Measurements from ENCODE around the gene MTFR1L. TPM values are rescaled to one million over a fixed set of nuclear protein-coding genes. Genes with fewer than 3 reads are reported as not detected.

MTFR1L gene
- total RNA-seq, 1 donor from 2014 or later, result 44.6 TPM

GRCh38 chr1:25833158-25833557 lies 13.4 kb downstream of the MTFR1L start:
- peaks cover 3% of the 10 kb centered on the region for H3K4me1 Mint-ChIP-seq (ENCODE audit: low read depth, unreplicated experiment)
- Histone ChIP-seq H3K27me3 (ENCODE audit: insufficient read depth, low read length) (no peaks in the 10 kb centered on the region), H3K79me2 (ENCODE audit: insufficient read depth, low read length) (no peaks in the 10 kb centered on the region), H4K20me1 (ENCODE audit: insufficient read depth, low read length) (no peaks in the 10 kb centered on the region), H3K4me2 (ENCODE audit: low read length) (no peak overlapping the region), H3K9ac (ENCODE audit: low read length) (no peak overlapping the region), H3K4me3 (ENCODE audit: insufficient read depth, low read depth, low read length) (no peak overlapping the region), H3K9me3 (ENCODE audit: insufficient read depth, low read depth, low read length) (no peaks in the 10 kb centered on the region), H3K36me3 (ENCODE audit: insufficient read depth, low read length) (peaks cover 50% of the 10 kb centered on the region), H3K27ac (ENCODE audit: low read depth, low read length) (no peak overlapping the region), H3K4me1 (ENCODE audit: insufficient read depth, low read length) (peaks cover 6% of the 10 kb centered on the region), H2AFZ (ENCODE audit: low read depth, low read length) (no peak overlapping the region)
- no peaks in the 10 kb centered on the region for H3K27me3 Mint-ChIP-seq (ENCODE audit: low read depth, unreplicated experiment)
- FAIRE-seq (no peak), DNase-seq (ENCODE audit: low read depth) (no peak)
- H3K4me3 Mint-ChIP-seq (ENCODE audit: unreplicated experiment), result no peak overlapping the region
- no peak overlapping the region for H3K27ac Mint-ChIP-seq (ENCODE audit: unreplicated experiment)
- H3K36me3 Mint-ChIP-seq (ENCODE audit: low read depth, unreplicated experiment), result peaks cover 26% of the 10 kb centered on the region
- no peaks in the 10 kb centered on the region for H3K9me3 Mint-ChIP-seq (ENCODE audit: unreplicated experiment)
- no peak for TF ChIP-seq EZH2 (IDR thresholded peaks at IDR 0.05; ENCODE audit: insufficient read depth, low read length)
- no peak for TF ChIP-seq CTCF (IDR thresholded peaks at IDR 0.05; ENCODE audit: insufficient read depth, low read depth, low read length)

- Mint-ChIP-seq H3K4me1 (ENCODE audit: low read depth, unreplicated experiment) (peaks cover 3% of the 10 kb centered on the region), H3K36me3 (ENCODE audit: low read depth, unreplicated experiment) (peaks cover 20% of the 10 kb centered on the region), H3K9me3 (ENCODE audit: unreplicated experiment) (no peaks in the 10 kb centered on the region), H3K27ac (ENCODE audit: unreplicated experiment) (no peak overlapping the region), H3K4me3 (ENCODE audit: unreplicated experiment) (no peak overlapping the region), H3K27me3 (ENCODE audit: low read depth, unreplicated experiment) (no peaks in the 10 kb centered on the region)
- no peak overlapping the region for H3K4me2 ChIP-seq (ENCODE audit: low read length)
- no peaks in the 10 kb centered on the region for H3K27me3 ChIP-seq (ENCODE audit: insufficient read depth, low read length)
- H3K79me2 ChIP-seq (ENCODE audit: insufficient read depth, low read length), result no peaks in the 10 kb centered on the region
- peaks cover 39% of the 10 kb centered on the region for H3K36me3 ChIP-seq (ENCODE audit: insufficient read depth, low read length)
- H3K4me3 ChIP-seq (ENCODE audit: insufficient read depth, low read depth, low read length), result no peak overlapping the region
- no peaks in the 10 kb centered on the region for H4K20me1 ChIP-seq (ENCODE audit: insufficient read depth, low read length)
- FAIRE-seq, result no peak
- H2AFZ ChIP-seq (ENCODE audit: low read depth, low read length), result no peak overlapping the region
- H3K27ac ChIP-seq (ENCODE audit: low read depth, low read length), result no peak overlapping the region
- H3K4me1 ChIP-seq (ENCODE audit: insufficient read depth, low read length), result peaks cover 6% of the 10 kb centered on the region
- TF ChIP-seq EZH2 (IDR thresholded peaks at IDR 0.05; ENCODE audit: insufficient read depth, low read length) (no peak), CTCF (IDR thresholded peaks at IDR 0.05; ENCODE audit: insufficient read depth, low read depth, low read length) (no peak)
- no peak for DNase-seq (ENCODE audit: low read depth)
- H3K9ac ChIP-seq (ENCODE audit: low read length), result no peak overlapping the region
- no peaks in the 10 kb centered on the region for H3K9me3 ChIP-seq (ENCODE audit: insufficient read depth, low read depth, low read length)
These were observed 15.1 kb downstream of the MTFR1L start for GRCh38 chr1:25834894-25835293.

GRCh38 chr1:25836695-25837094 lies 16.9 kb downstream of the MTFR1L start:
- H2AFZ ChIP-seq (ENCODE audit: low read depth, low read length), result no peak overlapping the region
- H3K27me3 Mint-ChIP-seq (ENCODE audit: low read depth, unreplicated experiment), result no peaks in the 10 kb centered on the region
- TF ChIP-seq EZH2 (IDR thresholded peaks at IDR 0.05; ENCODE audit: insufficient read depth, low read length), result no peak
- TF ChIP-seq CTCF (IDR thresholded peaks at IDR 0.05; ENCODE audit: insufficient read depth, low read depth, low read length), result no peak
- H3K9me3 ChIP-seq (ENCODE audit: insufficient read depth, low read depth, low read length), result no peaks in the 10 kb centered on the region
- H3K79me2 ChIP-seq (ENCODE audit: insufficient read depth, low read length), result no peaks in the 10 kb centered on the region
- no peak for FAIRE-seq
- H3K27ac ChIP-seq (ENCODE audit: low read depth, low read length), result no peak overlapping the region
- no peaks in the 10 kb centered on the region for H3K27me3 ChIP-seq (ENCODE audit: insufficient read depth, low read length)
- H3K4me2 ChIP-seq (ENCODE audit: low read length), result no peak overlapping the region
- H3K27ac Mint-ChIP-seq (ENCODE audit: unreplicated experiment), result no peak overlapping the region
- H3K4me3 Mint-ChIP-seq (ENCODE audit: unreplicated experiment), result no peak overlapping the region
- no peak for DNase-seq (ENCODE audit: low read depth)
- H3K4me3 ChIP-seq (ENCODE audit: insufficient read depth, low read depth, low read length), result no peak overlapping the region
- peaks cover 10% of the 10 kb centered on the region for H3K36me3 Mint-ChIP-seq (ENCODE audit: low read depth, unreplicated experiment)
- H4K20me1 ChIP-seq (ENCODE audit: insufficient read depth, low read length), result no peaks in the 10 kb centered on the region
- peaks cover 22% of the 10 kb centered on the region for H3K36me3 ChIP-seq (ENCODE audit: insufficient read depth, low read length)
- no peaks in the 10 kb centered on the region for H3K9me3 Mint-ChIP-seq (ENCODE audit: unreplicated experiment)
- no peak overlapping the region for H3K9ac ChIP-seq (ENCODE audit: low read length)
- H3K4me1 ChIP-seq (ENCODE audit: insufficient read depth, low read length), result peaks cover 6% of the 10 kb centered on the region
- peaks cover 3% of the 10 kb centered on the region for H3K4me1 Mint-ChIP-seq (ENCODE audit: low read depth, unreplicated experiment)
